Natural killer cell (primary cell): ENCODE measurements around the gene PER1. TPM values are rescaled to one million over a fixed set of nuclear protein-coding genes. Genes with fewer than 3 reads are reported as not detected.
A peak's percentile ranks its signal among the peaks of the same experiment; 100 is the strongest.

Experiments
- ATAC-seq, 3 donors: fragments of 150-1000 bp in 2 of 3; fragments of 200-7000 bp in 1 of 3; cut with Tn5 transposase; 1 replicate in 1 of 3; 2 replicates in 2 of 3; pipeline ENCODE4 v1.10.0; 2021; ENCODE audit warnings: mild to moderate bottlenecking in 2 of 3, moderate library complexity in 2 of 3
- DNase-seq, 2 donors: peaks; one replicate each; pipeline versions ENCODE4 v3.0.0 to v3.0.0-alpha.2; 2013 to 2021; ENCODE audit warnings: mixed read lengths in 1 of 2
- H3K27ac ChIP-seq: one replicate; pipeline ENCODE4 v1.5.1; 2013; ENCODE audit warnings: mild to moderate bottlenecking, low read length
- H3K27me3 ChIP-seq: one replicate; pipeline ENCODE4 v1.6.1; 2013; ENCODE audit warnings: low read length; ENCODE audit not compliant: control insufficient read depth, insufficient read depth
- H3K36me3 ChIP-seq: one replicate; pipeline ENCODE4 v1.6.1; 2013; ENCODE audit warnings: low read length; ENCODE audit not compliant: control insufficient read depth, insufficient read depth
- H3K4me1 ChIP-seq: one replicate; pipeline ENCODE4 v1.6.1; 2013; ENCODE audit warnings: low read length; ENCODE audit not compliant: control insufficient read depth, insufficient read depth
- H3K4me3 ChIP-seq: one replicate; pipeline ENCODE4 v1.5.1; 2013; ENCODE audit warnings: low read length
- H3K9me3 ChIP-seq: one replicate; pipeline ENCODE4 v1.6.1; 2013; ENCODE audit warnings: low read length; ENCODE audit not compliant: control insufficient read depth, insufficient read depth
- H3K27ac Mint-ChIP-seq, 2 donors: one replicate each; pipeline ENCODE4 v1.8.0; 2022; ENCODE audit warnings: mild to moderate bottlenecking in 2 of 2, mixed read lengths in 2 of 2, moderate library complexity in 1 of 2
- H3K27me3 Mint-ChIP-seq, 2 donors: one replicate each; pipeline ENCODE4 v1.8.0; 2022; ENCODE audit warnings: low read depth in 2 of 2, mixed read lengths in 2 of 2
- H3K36me3 Mint-ChIP-seq: one replicate; pipeline ENCODE4 v1.8.0; 2022; ENCODE audit warnings: mixed read lengths
- H3K4me1 Mint-ChIP-seq, 2 donors: one replicate each; pipeline ENCODE4 v1.8.0; 2022; ENCODE audit warnings: mixed read lengths in 2 of 2
- H3K4me3 Mint-ChIP-seq: one replicate; pipeline ENCODE4 v1.8.0; 2022; ENCODE audit warnings: mild to moderate bottlenecking, moderate library complexity, mixed read lengths
- H3K9me3 Mint-ChIP-seq, 2 donors: one replicate each; pipeline ENCODE4 v1.8.0; 2022; ENCODE audit warnings: mixed read lengths in 2 of 2
- WGBS: methylation state at CpG from one replicate; pipeline ENCODE4 v1.1.7; 2013; ENCODE audit warnings: missing lambda C conversion rate; ENCODE audit not compliant: insufficient coverage; 5-methylcytosine and 5-hydroxymethylcytosine counted together
- intact Hi-C: fragments of 100-400 bp; cut with micrococcal nuclease; formaldehyde crosslinking; loops from one replicate; pipeline ENCODE4 v1.14.2; 2022
- total RNA-seq, 4 donors: library from RNA; stranded (reverse); fragments of 120-200 nt in 1 of 4; gene quantifications; one replicate each; pipeline versions ENCODE4 v1.2.3 to v1.2.4, GENCODE V29; 2013 to 2022
- TF ChIP-seq, protein P1 (sequence below): fragments of 200-600 bp; IDR thresholded peaks from one replicate; pipeline ENCODE4 v1.8.0; 2022; ENCODE audit warnings: antibody characterized with exemption

Gene PER1
- total RNA-seq, 3 donors from 2014 or later (not counting 1 experiment from before 2014, with no cell fraction given), result 636 to 1,422 (median 923) TPM

DNA sequence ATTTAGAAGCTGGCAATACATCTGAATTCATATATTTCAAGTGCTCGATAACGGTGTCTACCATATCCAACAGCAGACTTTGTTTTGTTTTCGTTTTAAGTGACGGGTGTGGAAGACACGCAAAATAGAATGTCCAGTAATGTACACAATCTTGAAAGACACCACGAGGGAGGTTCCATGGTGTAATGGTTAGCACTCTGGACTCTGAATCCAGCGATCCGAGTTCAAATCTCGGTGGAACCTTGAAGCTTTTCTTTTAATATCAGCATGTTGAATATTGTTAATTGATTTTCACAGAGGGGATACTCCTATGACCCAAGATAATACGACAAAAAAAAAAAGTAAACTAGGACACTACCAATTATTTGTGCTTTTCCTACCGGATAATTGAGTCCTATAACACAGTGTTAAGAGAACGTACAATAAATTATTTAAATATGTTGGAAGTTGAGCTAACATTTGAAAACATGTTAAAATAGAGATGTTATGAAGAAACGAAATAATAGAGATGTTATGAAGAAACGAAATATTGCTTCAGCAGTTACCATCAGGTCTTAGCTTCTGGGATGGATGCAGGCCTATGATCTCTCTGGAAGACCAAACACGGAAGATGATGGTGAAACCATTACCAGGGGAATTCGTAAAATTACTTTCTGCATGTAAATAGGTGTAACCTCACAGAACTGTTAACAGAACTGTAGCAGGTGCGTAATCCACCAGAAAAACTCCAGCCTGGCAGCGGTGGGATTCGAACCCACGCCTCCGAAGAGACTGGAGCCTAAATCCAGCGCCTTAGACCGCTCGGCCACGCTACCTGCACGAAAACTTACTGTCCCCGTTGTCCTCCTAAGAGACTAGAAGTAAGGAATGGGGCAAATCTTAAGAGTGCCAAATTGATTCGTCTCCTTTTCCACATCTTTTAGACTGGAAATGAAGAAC, 32.4 kb downstream of the PER1 start:
- peak overlapping the region; percentile 91 for H3K4me3 ChIP-seq
- H3K36me3 Mint-ChIP-seq, result peaks cover 12% of the 10 kb centered on the region
- WGBS, result under 1% methylated on average over 21 of the region's 28 CpGs
- peak overlapping the region; percentile 76 for H3K27ac ChIP-seq
- H3K27me3 ChIP-seq, result peaks cover 53% of the 10 kb centered on the region
- peaks cover 62 to 65% of the 10 kb centered on the region in 2 donors for H3K4me1 Mint-ChIP-seq
- H3K4me3 Mint-ChIP-seq, result peak overlapping the region; percentile 93
- peak; percentile 59 to 83 (median 70) for ATAC-seq
- no peaks in the 10 kb centered on the region for H3K9me3 Mint-ChIP-seq
- no peaks in the 10 kb centered on the region for H3K9me3 ChIP-seq
- peaks cover 53 to 55% of the 10 kb centered on the region in 2 donors for H3K27me3 Mint-ChIP-seq
- intact Hi-C loops, result loop anchor here (1.0 to 5.0 kb wide), 6 partner anchors 19 to 205 kb away; no protein-coding TSS in a partner anchor
- DNase-seq, result peak; percentile 79 to 96
- peak overlapping the region; percentile 98 to 100 for H3K27ac Mint-ChIP-seq
- H3K4me1 ChIP-seq, result peaks cover 66% of the 10 kb centered on the region
- TF ChIP-seq, protein P1, sequence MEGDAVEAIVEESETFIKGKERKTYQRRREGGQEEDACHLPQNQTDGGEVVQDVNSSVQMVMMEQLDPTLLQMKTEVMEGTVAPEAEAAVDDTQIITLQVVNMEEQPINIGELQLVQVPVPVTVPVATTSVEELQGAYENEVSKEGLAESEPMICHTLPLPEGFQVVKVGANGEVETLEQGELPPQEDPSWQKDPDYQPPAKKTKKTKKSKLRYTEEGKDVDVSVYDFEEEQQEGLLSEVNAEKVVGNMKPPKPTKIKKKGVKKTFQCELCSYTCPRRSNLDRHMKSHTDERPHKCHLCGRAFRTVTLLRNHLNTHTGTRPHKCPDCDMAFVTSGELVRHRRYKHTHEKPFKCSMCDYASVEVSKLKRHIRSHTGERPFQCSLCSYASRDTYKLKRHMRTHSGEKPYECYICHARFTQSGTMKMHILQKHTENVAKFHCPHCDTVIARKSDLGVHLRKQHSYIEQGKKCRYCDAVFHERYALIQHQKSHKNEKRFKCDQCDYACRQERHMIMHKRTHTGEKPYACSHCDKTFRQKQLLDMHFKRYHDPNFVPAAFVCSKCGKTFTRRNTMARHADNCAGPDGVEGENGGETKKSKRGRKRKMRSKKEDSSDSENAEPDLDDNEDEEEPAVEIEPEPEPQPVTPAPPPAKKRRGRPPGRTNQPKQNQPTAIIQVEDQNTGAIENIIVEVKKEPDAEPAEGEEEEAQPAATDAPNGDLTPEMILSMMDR, result no peak
- H3K36me3 ChIP-seq, result no peaks in the 10 kb centered on the region

DNA sequence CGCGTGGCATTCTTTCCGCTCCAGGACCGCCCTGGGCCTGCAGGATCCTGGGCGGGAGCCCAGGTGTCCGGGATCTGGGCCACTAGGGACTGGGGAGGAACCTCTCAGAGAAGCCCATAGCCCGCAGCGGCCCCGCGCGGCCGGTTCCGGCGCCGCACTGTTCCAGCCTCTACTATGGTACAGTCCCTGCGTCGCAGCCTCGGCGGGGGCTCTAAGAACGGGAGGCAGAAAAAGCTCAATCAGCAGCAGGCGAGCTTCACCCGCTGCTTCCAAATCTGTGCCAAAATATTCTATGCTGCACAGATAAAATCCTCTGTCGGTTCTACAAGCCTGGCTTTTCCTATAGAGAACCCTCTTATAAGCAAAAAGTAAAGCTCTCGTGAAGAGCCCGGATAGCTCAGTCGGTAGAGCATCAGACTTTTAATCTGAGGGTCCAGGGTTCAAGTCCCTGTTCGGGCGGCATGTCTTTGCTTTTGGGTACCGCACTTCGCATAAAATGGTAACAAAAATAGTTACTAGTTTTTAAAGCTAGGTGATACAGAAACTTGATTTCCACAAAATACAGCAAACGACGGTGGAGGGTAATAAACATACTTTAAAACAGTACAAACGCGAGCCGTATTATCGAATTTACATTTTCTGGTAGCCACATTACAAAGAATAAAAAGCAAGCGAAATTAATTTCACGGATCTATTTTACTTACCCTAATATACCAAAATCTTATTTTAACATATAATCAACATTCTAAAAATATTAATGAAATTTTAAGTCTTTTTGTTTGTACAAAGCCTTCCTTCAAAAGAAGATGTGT, 33.2 kb downstream of the PER1 start:
- intact Hi-C loops, result loop anchor here (1.0 to 5.0 kb wide), 5 partner anchors 20 to 204 kb away; no protein-coding TSS in a partner anchor
- Mint-ChIP-seq H3K27ac (peak overlapping the region; percentile 98 to 100), H3K4me3 (peak overlapping the region; percentile 93), H3K9me3 (no peaks in the 10 kb centered on the region), H3K36me3 (peaks cover 12% of the 10 kb centered on the region), H3K4me1 (peaks cover 55 to 56% of the 10 kb centered on the region in 2 donors), H3K27me3 (peaks cover 51 to 55% of the 10 kb centered on the region in 2 donors)
- peak overlapping the region; percentile 76 for H3K27ac ChIP-seq
- TF ChIP-seq, protein P1, result peak; percentile 89
- H3K27me3 ChIP-seq, result peaks cover 48% of the 10 kb centered on the region
- peak; percentile 84 to 90 for DNase-seq
- ATAC-seq, result peak; percentile 62 to 79 (median 68)
- WGBS, result 0% methylated on average over 36 of the region's 38 CpGs
- no peaks in the 10 kb centered on the region for H3K36me3 ChIP-seq
- peaks cover 57% of the 10 kb centered on the region for H3K4me1 ChIP-seq
- H3K4me3 ChIP-seq, result peak overlapping the region; percentile 91
- H3K9me3 ChIP-seq, result no peaks in the 10 kb centered on the region

GRCh38 chr17:8117980-8118768, 34.0 kb downstream of the PER1 start, which contains the start of gene ALOXE3:
Gene ALOXE3 (minus strand): TSS chr17:8118514. CDS start chr17:8117990, 524 bp downstream.
- peaks cover 12% of the 10 kb centered on the region for H3K36me3 Mint-ChIP-seq
- WGBS, result 1% methylated on average over 33 of the region's 33 CpGs

More at GRCh38 chr17:8117980-8118768, 34.0 kb downstream of the PER1 start, which contains the start of gene ALOXE3:
- H3K9me3 Mint-ChIP-seq, result no peaks in the 10 kb centered on the region
- H3K4me1 Mint-ChIP-seq, result peaks cover 47 to 48% of the 10 kb centered on the region in 2 donors
- Histone ChIP-seq H3K27ac (peak within 1 kb of the TSS; percentile 76), H3K36me3 (no peaks in the 10 kb centered on the region), H3K4me3 (peak within 1 kb of the TSS; percentile 91), H3K27me3 (peaks cover 40% of the 10 kb centered on the region), H3K9me3 (no peaks in the 10 kb centered on the region), H3K4me1 (peaks cover 49% of the 10 kb centered on the region)
- intact Hi-C loops, result loop anchor here (5.0 kb wide), 1 partner anchor 36 kb away; no protein-coding TSS in a partner anchor
- ATAC-seq (peak in 1 of 3 donors; percentile 2), DNase-seq (peak in 1 of 2 donors; percentile 45)
- peaks cover 46 to 52% of the 10 kb centered on the region in 2 donors for H3K27me3 Mint-ChIP-seq
- peak within 1 kb of the TSS; percentile 93 for H3K4me3 Mint-ChIP-seq
- peak within 1 kb of the TSS; percentile 98 to 100 for H3K27ac Mint-ChIP-seq
- TF ChIP-seq, protein P1, result no peak
